Panc1 (cell line): Measurements from ENCODE around the gene IER5L. TPM values are rescaled to one million over a fixed set of nuclear protein-coding genes. Genes with fewer than 3 reads are reported as not detected.
A peak's percentile ranks its signal among the peaks of the same experiment; 100 is the strongest.

Source experiments
- ATAC-seq: fragments of 200-7000 bp; cut with Tn5 transposase; 2 replicates; pipeline ENCODE4 v1.9.1; 2020; ENCODE audit warnings: mild to moderate bottlenecking, moderate library complexity
- BruUV-seq: library from RNA; stranded (reverse); fragments of 400-500 nt; replicated peaks from 2 replicates; lab custom pipeline; 2021; lab: Mats Ljungman, UMichigan
- CTCF ChIA-PET: fragments of 300-600 bp; sonication (Branson Sonifier 250); formaldehyde crosslinking; loops from one replicate; lab custom pipeline; 2022; ENCODE audit warnings: antibody characterized with exemption; lab: Charles Lee
- POLR2A ChIA-PET: fragments of 300-600 bp; sonication (Branson Sonifier 250); formaldehyde crosslinking; loops from one replicate; lab custom pipeline; 2022; ENCODE audit warnings: antibody characterized with exemption; lab: Charles Lee
- DNase-seq: peaks from one replicate; pipeline ENCODE4 v3.0.0-alpha.2; 2010; ENCODE audit warnings: low read depth, low spot score
- H3K27ac ChIP-seq: 2 replicates; pipeline ENCODE4 v1.5.1; 2011; ENCODE audit warnings: mild to moderate bottlenecking, low read length, inconsistent platforms
- H3K27me3 ChIP-seq: fragments of 200-500 bp; sonication (Bioruptor generic); 2 replicates; pipeline ENCODE4 v1.6.0; 2014; ENCODE audit warnings: low read length, inconsistent platforms; ENCODE audit not compliant: control insufficient read depth, insufficient read depth
- H3K36me3 ChIP-seq: fragments of 200-500 bp; sonication (Bioruptor generic); 2 replicates; pipeline ENCODE4 v1.5.1; 2014; ENCODE audit warnings: inconsistent platforms, mild to moderate bottlenecking, low read length, moderate library complexity; ENCODE audit not compliant: control insufficient read depth, insufficient read depth
- H3K4me1 ChIP-seq: 2 replicates; pipeline ENCODE4 v1.5.1; 2011; ENCODE audit warnings: inconsistent platforms, mild to moderate bottlenecking, low read length, moderate library complexity; ENCODE audit not compliant: control insufficient read depth, insufficient read depth
- H3K4me3 ChIP-seq, 2 experiments: 2 replicates each; pipeline ENCODE4 v1.5.1; 2011 to 2012; ENCODE audit warnings: low read depth in 2 of 2, low read length in 2 of 2, mild to moderate bottlenecking in 2 of 2, inconsistent platforms in 1 of 2, moderate library complexity in 1 of 2
- H3K9me3 ChIP-seq: fragments of 200-500 bp; sonication (Bioruptor generic); 2 replicates; pipeline ENCODE4 v1.5.1; 2014; ENCODE audit warnings: low read depth, mild to moderate bottlenecking, inconsistent platforms, low read length, moderate library complexity; ENCODE audit not compliant: control insufficient read depth, insufficient read depth
- CTCF ChIP-seq: fragments of 450-650 bp; IDR thresholded peaks from 2 replicates; pipeline ENCODE4 v1.5.1; 2017; ENCODE audit warnings: mild to moderate bottlenecking
- POLR2AphosphoS5 ChIP-seq: IDR thresholded peaks from 2 replicates; pipeline ENCODE4 v1.6.1; 2012; ENCODE audit warnings: mild to moderate bottlenecking, low read depth, low read length, moderate library complexity
- REST ChIP-seq, 2 experiments: IDR thresholded peaks; 2 replicates each; pipeline ENCODE4 v1.6.1; 2011 to 2012; ENCODE audit warnings: low read depth in 2 of 2, control low read depth in 1 of 2, low read length in 1 of 2, mild to moderate bottlenecking in 1 of 2, moderate library complexity in 1 of 2; ENCODE audit not compliant: insufficient read depth in 1 of 2
- SIN3A ChIP-seq: IDR thresholded peaks from 2 replicates; pipeline ENCODE4 v1.6.1; 2012; ENCODE audit warnings: low read depth, mild to moderate bottlenecking, low read length, moderate library complexity, borderline replicate concordance; ENCODE audit not compliant: insufficient read depth
- TCF7L2 ChIP-seq: IDR thresholded peaks from 2 replicates; pipeline ENCODE4 v1.6.1; 2011; ENCODE audit warnings: mild to moderate bottlenecking, low read depth, low read length, inconsistent platforms
- in situ Hi-C: cut with HindIII; loops from 2 replicates; pipeline ENCODE4 v1.10.0; 2016; ENCODE audit warnings: low sequenced_read_pairs, low pct_unique_long_range_greater_than_20kb
- intact Hi-C: fragments of 100-400 bp; cut with micrococcal nuclease; formaldehyde crosslinking; loops from one replicate; pipeline ENCODE4 v1.10.0; 2022; ENCODE audit not compliant: unreplicated experiment
- total RNA-seq: library from RNA; stranded (reverse); gene quantifications from one replicate; pipeline ENCODE4 v1.2.1, GENCODE V29; 2021; ENCODE audit not compliant: unreplicated experiment

Gene IER5L
- total RNA-seq, 1 experiment from 2014 or later: 44.6 TPM

- intact Hi-C loops (no loop called here), in situ Hi-C loops (no loop called here)
- TF ChIP-seq CTCF (no peak), POLR2AphosphoS5 (no peak), TCF7L2 (no peak), SIN3A (no peak), REST (IDR thresholded peaks at IDR 0.05; ENCODE audit: insufficient read depth in 1 of 2, low read depth in 2 of 2, low read length in 1 of 2) (no peak)
- POLR2A ChIA-PET: no interaction called here
- no peak overlapping the region for H3K27ac ChIP-seq
- no peak for ATAC-seq
- TSS peak; percentile 70 for BruUV-seq
- no peak overlapping the region for H3K4me3 ChIP-seq
- CTCF ChIA-PET: no interaction called here
- H3K27me3 ChIP-seq: no peaks in the 10 kb centered on the region
- no peaks in the 10 kb centered on the region for H3K9me3 ChIP-seq
- H3K4me1 ChIP-seq: peaks cover 6% of the 10 kb centered on the region
- H3K36me3 ChIP-seq: no peaks in the 10 kb centered on the region
- DNase-seq: no peak
Measured at GRCh38 chr9:129148463-129149204, 29.4 kb downstream of the IER5L start.

- Histone ChIP-seq H3K27me3 (no peaks in the 10 kb centered on the region), H3K4me1 (peaks cover 10% of the 10 kb centered on the region), H3K27ac (no peak overlapping the region), H3K36me3 (no peaks in the 10 kb centered on the region), H3K9me3 (no peaks in the 10 kb centered on the region), H3K4me3 (no peak overlapping the region)
- in situ Hi-C loops (no loop called here), intact Hi-C loops (no loop called here)
- BruUV-seq: no TSS peak
- ChIA-PET CTCF (interaction anchor here (0.6 kb wide), 1 partner anchor 321 kb away, joined by 6 read pairs; no protein-coding TSS in a partner anchor), POLR2A (interaction anchor here (0.6 kb wide), 1 partner anchor 222 kb away, joined by 4 read pairs; no protein-coding TSS in a partner anchor)
- DNase-seq (no peak), ATAC-seq (no peak; the same call in 1 of the 2 replicates)
- TF ChIP-seq SIN3A (no peak), CTCF (no peak), TCF7L2 (no peak), POLR2AphosphoS5 (no peak), REST (IDR thresholded peaks at IDR 0.05; ENCODE audit: insufficient read depth in 1 of 2, low read depth in 2 of 2, low read length in 1 of 2) (no peak)
Measured at GRCh38 chr9:129146441-129146941, 31.6 kb downstream of the IER5L start.
